Measurements from ENCODE around the gene FGF16.
"Not testable (repeated sequence)": the region's sequence is repeated elsewhere in the genome, so short reads cannot be mapped to it uniquely, and the experiment has no call there.

FGF16 gene

DNA sequence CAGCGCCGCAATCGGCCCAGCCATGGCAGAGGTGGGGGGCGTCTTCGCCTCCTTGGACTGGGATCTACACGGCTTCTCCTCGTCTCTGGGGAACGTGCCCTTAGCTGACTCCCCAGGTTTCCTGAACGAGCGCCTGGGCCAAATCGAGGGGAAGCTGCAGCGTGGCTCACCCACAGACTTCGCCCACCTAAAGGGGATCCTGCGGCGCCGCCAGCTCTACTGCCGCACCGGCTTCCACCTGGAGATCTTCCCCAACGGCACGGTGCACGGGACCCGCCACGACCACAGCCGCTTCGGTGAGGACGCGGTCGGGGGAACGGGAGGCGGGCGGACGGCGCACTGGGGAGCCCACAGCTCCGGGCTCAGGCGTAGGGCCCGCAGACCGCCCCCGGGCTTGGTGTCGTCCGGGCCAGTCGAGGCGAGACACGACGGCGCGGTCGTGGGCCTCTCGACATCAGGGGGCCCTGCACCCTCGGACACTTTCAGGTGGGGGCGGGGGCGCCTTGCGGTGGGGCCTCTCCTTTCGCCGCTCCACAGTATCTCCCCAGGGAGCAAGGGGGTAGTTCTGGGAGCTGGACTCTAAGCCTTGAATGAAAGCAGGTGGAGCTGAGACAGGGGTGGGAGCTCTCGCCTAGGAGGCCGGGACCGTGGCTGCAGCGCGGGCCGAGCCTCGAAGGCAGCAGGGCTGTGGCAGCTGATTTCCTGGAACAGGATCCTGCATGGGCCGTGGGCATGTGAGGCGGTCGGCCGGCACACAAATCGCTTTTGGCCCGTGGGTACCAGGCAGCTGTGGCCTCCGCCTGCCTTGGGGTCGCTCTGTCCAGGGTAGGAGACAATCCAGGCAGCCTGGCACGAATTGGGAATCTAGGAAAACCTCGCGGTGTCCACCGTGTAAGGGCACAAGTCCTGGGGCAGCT, 722 bp downstream of the FGF16 start:
- DNase-seq = no peak

DNA sequence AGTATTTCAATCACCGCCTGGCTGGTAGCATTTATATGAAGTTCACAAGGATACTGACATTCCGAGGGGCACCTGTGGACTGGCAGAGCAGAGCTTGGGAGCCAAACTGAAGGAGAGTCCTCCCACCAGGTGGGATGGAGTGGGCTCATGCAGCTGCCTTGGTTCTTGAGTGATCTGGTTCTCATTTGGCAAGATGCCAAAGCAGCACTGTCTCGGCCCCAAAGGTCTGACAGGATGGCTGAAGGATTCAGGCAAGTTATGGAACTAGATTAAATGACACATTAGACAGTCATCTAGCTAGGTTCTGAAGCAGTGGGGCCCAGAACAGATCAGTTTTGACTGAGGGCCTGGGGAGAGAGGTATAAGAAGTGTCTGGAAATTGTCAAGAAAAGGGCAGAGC, 3.2 kb downstream of the FGF16 start:
- no peak for DNase-seq

DNA sequence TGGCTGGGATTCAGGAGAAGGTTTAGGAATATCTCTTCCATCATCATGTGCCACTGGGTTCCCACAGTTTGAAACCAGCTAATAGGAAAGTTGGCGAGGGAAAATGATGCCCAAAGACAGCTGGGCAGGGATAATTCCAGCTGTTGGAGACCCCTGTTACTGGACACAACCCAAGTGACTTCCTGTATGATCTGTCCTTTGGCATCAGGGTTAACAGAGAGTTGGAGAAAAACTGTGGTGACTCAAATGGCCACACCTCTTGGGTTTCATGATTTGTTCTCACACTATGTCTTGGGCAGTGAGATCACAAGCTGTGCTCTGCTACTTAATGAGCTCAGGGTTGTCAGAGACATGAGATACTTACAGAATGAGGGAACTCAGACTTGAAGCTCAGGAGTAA, 3.8 kb downstream of the FGF16 start:
- DNase-seq = no peak

DNA sequence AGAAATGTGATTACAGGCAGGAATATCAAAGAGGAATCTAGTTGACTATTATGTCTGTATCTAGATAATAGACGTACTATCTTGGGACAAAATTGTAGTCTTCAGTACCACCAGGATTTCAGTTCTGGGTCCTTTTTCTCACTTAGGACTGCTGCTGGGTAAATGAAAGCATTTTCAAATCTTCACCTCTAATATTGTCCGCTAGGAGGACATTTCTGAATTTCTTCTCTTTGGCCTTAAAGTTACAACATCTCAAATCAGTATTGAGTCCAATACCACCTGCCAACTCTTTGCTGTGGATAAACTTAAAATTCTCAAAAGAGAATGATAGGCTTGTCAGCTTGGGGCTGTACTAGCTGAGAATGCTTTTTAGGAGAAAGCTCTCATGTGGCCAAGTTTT, 6.0 kb downstream of the FGF16 start:
- DNase-seq = no peak

DNA sequence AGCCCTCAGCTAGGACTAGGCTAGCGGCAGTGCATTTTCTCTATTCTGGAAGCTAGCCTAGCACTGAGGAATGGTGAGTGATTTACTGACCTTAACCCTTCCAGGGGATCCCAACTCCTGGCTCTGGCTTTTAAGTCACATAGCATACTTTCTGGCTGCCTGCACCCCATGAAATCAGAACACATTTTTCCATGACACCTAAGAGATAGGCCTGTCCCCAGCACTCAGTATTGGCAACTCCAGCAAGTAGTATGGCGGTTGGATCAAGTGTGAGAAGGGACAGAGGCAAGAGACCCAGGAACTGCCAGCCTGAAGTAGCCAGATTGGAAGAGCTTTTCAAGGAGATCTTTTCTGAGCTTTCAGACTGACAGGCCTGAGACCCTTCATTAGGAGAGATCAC, 8.2 kb downstream of the FGF16 start:
- no peak for DNase-seq

DNA sequence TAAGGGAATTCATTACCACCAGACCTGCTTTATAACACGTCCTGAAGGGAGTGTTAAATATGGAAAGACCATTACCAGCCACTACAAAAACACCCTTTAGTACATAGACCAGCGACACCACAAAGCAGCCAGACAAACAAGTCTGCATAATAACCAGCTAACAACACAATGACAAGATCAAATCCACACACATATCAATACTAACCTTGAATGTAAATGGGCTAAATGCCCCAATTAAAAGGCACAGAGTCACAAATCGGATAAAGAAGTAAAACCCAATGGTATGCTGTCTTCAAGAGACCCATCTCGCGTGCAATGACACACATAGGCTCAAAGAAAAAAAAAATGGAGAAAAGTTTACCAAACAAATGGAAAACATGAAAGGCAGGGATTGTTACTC, 36.9 kb downstream of the FGF16 start:
- no peak for DNase-seq

DNA sequence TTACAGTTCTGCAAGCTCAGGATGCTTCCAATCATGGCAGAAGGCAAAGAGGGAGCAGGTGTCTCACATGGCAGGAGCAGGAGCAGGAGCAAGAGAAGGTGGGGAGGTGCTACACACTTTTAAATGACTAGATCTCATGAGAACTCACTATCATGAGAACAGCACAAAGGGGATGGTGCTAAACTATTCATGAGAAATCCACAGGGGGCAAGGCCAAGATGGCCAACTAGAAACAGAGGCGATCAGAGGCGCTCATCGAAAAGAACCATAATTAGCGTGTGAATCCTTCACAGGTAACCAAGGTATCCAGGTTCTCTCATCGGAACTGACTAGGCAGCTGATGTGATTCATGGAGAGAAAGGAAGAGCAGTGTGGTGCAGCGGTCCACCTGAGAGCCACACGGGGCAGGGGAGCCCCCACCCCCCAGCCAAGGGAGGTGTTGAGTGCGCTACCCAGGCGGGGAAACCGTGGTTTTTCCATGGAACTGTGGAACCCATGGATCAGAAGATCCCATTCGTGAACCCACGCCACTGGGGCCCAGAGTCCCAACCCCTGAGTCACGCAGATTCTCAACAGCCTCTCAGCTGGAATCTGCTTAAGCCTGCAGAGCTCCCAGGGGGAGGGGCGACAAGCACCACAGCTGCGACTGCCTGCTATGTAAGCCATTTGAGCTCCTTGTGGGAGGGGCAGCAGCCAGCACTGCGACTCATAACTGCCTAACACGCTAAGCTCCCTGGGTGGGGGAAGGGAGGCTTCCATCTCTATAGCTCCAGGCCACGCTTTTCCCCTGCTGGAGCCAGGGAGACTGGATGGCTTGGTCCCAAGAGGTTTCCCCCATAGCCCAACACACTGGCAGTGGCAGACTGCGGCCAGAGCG, 46.7 kb downstream of the FGF16 start:
- DNase-seq = no peak

DNA sequence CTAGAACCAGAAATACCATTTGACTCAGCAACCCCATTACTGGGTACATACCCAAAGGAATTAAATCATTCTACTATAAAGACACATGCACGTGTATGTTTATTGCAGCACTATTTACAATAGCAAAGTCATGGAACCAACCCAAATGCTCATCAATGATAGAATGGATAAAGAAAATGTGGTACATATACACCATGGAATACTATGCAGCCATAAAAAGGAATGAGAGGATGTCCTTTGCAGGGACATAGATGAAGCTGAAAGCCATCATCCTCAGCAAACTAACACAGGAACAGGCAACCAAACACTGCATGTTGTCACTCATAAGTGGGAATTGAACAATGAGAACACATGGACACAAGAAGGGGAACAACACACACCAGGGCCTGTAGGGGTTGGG, 53.0 kb downstream of the FGF16 start:
- not testable (repeated sequence) for DNase-seq

DNA sequence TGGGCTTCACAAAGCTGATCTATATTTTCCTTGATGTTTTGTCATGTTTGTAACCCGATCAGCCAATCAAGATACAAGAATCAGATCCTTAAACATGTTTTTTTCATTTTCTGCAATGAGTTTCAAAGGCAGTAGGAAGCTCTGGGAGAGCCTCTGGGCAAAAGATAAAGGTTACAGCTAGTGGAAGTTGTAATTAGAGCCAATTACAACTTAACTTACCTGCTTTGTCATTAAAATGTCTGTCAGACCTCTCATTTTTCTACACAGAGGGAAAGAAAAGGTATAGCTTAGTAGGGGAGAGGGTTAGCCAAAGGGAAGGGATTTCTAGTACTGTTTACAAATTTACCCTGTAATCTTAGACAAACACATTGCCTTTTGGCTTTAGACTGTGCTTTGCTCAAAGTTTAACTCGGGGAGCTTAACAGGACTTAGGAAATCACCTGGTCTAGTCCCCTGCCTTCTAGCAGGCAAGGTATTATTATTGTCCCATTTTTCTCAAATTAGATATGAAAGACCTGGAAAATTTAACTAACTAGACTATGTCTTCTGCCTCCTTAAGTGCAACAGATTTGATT, 55.8 kb downstream of the FGF16 start:
- no peak for DNase-seq

DNA sequence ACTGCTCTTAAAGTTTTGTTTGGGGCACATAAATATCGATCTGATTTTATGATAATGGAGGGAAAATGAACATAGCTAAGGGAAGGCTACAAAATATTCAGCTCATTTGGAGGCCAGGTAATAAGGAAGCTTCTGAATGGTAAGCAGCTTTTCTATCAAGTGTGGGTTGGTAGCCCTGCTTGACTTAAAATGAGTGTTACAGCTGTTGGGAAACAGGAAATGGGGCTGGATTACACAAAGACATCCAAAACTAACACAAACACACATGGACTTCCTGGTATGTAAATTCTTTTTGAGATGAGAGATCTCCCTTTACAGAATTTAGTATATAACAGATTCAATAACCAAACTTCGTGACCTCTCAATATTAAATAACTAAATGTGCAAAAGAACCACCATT, 58.0 kb downstream of the FGF16 start:
- DNase-seq = no peak
